NCI-H69 (cell line): ENCODE measurements around the gene GARIN5B.

Source experiments
- DNase-seq: peaks from one replicate; lab custom pipeline; 2025; lab: John Stamatoyannopoulos, UW

GARIN5B gene

GRCh38 chr19:55389386-55390317 lies 26.6 kb upstream of the GARIN5B start:
- no peak for DNase-seq

GRCh38 chr19:55387736-55388497 lies 24.9 kb upstream of the GARIN5B start:
- DNase-seq, result no peak

- no peak for DNase-seq
These were observed 23.5 kb upstream of the GARIN5B start for GRCh38 chr19:55386493-55386971.

- peak; percentile 99 for DNase-seq
These were observed 22.8 kb upstream of the GARIN5B start, which contains the start of gene RPL28 for GRCh38 chr19:55385724-55386492. TSS of gene RPL28 (plus strand) at chr19:55385932. CDS start at chr19:55386358, 426 bp downstream.

GRCh38 chr19:55384920-55385723 lies 22.1 kb upstream of the GARIN5B start:
- DNase-seq, result peak; percentile 98

- DNase-seq, result peak; percentile 80
These were observed 21.3 kb upstream of the GARIN5B start, which contains the start of gene TMEM238 for GRCh38 chr19:55384131-55384919. TSS of gene TMEM238 (minus strand) at chr19:55384292. CDS start at chr19:55384259, 33 bp downstream.

GRCh38 chr19:55383279-55384130 lies 20.4 kb upstream of the GARIN5B start:
- DNase-seq, result peak; percentile 81

- no peak for DNase-seq
These were observed 19.5 kb upstream of the GARIN5B start for GRCh38 chr19:55382522-55383054.

GRCh38 chr19:55382013-55382412 lies 19.0 kb upstream of the GARIN5B start:
- DNase-seq, result no peak

- peak; percentile 28 for DNase-seq
These were observed 16.1 kb upstream of the GARIN5B start for GRCh38 chr19:55379174-55379573.

- peak; percentile 69 for DNase-seq
These were observed 14.5 kb upstream of the GARIN5B start for GRCh38 chr19:55377356-55378131.

- peak; percentile 66 for DNase-seq
These were observed 13.3 kb upstream of the GARIN5B start, which contains the start of gene TMEM190 for GRCh38 chr19:55376241-55376933. TSS of gene TMEM190 (plus strand) at chr19:55376826. CDS start at chr19:55376854, 28 bp downstream.

- peak; percentile 37 for DNase-seq
These were observed 11.1 kb upstream of the GARIN5B start for GRCh38 chr19:55373993-55374757.

GRCh38 chr19:55373306-55373992 lies 10.4 kb upstream of the GARIN5B start:
- no peak for DNase-seq

GRCh38 chr19:55372316-55373081 lies 9.4 kb upstream of the GARIN5B start:
- no peak for DNase-seq
